Measurements from ENCODE around the gene KLHL14.
"Not testable (repeated sequence)": the region's sequence is repeated elsewhere in the genome, so short reads cannot be mapped to it uniquely, and the experiment has no call there.

The KLHL14 gene, protein sequence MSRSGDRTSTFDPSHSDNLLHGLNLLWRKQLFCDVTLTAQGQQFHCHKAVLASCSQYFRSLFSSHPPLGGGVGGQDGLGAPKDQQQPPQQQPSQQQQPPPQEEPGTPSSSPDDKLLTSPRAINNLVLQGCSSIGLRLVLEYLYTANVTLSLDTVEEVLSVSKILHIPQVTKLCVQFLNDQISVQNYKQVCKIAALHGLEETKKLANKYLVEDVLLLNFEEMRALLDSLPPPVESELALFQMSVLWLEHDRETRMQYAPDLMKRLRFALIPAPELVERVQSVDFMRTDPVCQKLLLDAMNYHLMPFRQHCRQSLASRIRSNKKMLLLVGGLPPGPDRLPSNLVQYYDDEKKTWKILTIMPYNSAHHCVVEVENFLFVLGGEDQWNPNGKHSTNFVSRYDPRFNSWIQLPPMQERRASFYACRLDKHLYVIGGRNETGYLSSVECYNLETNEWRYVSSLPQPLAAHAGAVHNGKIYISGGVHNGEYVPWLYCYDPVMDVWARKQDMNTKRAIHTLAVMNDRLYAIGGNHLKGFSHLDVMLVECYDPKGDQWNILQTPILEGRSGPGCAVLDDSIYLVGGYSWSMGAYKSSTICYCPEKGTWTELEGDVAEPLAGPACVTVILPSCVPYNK

DNA sequence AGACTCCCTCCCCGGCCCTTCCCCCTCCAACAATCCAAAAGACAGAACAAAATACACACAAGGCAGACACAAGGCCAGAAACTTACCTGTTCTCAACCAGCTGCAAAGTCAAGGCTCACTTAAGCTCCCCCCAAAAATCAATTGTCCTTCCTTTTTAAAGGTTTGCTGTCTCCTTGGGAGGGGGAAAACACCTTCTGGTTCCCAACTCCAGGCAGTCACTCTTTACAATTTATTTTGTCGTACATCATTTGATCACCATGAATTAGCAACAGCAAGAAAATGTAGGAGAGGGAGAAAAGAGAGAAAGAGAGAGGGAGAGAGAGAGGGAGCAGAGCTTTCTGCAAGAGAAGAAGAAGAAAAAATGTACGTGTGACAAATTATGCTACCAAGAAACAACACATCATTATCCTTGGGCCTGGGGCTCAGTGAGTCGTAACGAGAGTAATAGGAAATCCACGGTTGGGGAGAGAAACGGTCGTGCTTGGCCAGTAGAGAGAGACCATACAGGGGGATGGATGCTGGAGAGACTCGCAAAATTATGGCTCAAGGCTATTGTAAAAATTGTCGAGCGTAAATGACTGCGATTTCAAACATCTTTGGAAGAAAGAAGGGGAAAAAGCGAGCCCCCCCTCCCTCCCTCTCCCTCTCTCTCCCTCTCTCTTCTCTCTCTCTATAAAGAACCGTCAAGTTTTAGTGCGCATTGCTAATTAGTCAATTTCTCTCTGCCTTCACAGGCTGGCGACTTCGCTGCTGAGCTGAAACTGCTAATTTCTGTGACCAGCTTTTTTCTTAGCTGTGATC is at the start of gene KLHL14:
Gene KLHL14, minus strand, starts transcription at position 443 of the 801 bp plus-strand sequence. CDS start 2,432 bp downstream, outside the sequence.
- DNase-seq (ENCODE audit: low spot score), result no peak

GRCh38 chr18:32822197-32822596 is 49.4 kb upstream of the KLHL14 start:
- DNase-seq (ENCODE audit: low spot score), result no peak

- no peak for DNase-seq (ENCODE audit: low spot score)
Measured at GRCh38 chr18:32815881-32816280, 43.1 kb upstream of the KLHL14 start.

DNA sequence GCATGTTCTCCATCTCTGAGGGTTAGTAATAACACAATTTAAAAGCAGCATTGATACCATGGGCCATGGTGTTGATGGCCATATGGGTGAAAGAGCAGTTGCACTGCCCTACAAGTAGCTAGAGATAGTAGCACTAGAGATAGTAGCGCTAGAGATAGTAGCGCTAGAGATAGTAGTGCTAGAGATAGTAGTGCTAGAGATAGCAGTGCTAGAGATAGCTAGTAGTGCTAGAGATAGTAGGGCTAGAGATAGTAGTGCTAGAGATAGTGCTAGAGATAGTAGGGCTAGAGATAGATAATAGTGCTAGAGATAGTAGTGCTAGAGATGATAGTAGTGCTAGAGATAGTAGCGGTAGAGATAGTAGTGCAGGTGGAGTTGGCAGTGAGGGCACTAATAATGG is 39.5 kb upstream of the KLHL14 start:
- no peak for DNase-seq (ENCODE audit: low spot score)

DNA sequence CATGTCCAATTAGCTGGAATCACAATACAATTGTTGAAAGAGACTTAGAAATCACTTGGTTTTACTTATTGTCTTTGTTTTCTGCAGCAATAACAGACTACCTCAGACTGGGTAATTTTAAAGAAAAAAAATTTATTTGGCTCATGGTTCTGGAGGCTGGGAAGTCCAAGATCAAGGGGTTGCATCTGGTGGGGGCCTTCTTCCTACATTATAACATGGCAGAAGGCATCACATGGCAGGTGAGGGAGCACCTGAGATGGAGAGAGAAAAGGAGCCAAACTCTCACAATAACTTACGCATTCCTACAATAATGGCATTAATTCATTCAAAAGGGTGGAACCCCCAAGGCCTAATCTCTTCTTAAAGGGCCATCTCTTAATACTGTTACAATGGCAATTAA is 37.5 kb upstream of the KLHL14 start:
- no peak for DNase-seq (ENCODE audit: low spot score)

DNA sequence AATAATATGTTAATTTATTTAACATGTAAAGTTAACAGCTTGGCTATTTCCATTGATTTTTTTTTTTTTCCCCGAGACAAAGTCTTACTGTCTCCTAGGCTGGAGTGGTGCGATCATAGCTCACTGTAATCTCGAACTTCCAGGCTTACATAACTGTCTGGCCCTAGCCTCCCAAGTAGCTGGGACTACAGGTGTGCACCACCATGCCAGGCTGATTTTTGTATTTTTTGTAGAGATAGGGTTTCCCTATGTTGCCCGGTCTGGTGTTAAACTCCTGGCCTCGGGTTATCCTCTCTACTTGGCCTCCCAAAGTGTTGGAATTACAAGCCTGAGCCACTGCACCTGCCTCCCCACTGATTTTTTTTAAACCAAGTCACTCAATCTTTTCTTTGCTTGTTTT is 32.5 kb upstream of the KLHL14 start:
- DNase-seq (ENCODE audit: low spot score), result no peak

- DNase-seq (ENCODE audit: low spot score), result no peak
Measured at GRCh38 chr18:32804134-32804888, 31.5 kb upstream of the KLHL14 start.

- no peak for DNase-seq (ENCODE audit: low spot score)
Measured at GRCh38 chr18:32803568-32803967, 30.7 kb upstream of the KLHL14 start.

- peak; percentile 24 for DNase-seq (ENCODE audit: low spot score)
Measured at GRCh38 chr18:32802591-32803451, 30.0 kb upstream of the KLHL14 start.

DNA sequence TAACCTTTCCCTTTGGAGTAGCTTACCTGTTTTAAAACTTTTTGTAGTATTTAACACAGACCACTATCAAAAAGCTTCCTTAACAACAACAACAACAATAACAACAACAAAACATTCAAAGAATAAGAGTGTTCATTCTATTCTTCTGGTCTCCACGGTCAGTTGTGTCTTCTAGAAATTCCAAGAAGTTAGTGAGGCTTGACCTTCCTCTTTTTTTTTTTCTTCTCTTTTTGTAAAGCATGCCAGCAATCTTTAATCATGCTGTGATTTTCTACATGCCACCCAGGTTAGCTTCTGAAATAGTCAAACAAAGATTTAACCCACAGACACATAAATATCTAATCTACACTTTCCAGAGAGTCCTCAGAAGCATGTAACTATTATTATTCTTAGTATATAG is 28.4 kb upstream of the KLHL14 start:
- no peak for DNase-seq (ENCODE audit: low spot score)

GRCh38 chr18:32798209-32798960 is 25.6 kb upstream of the KLHL14 start:
- no peak for DNase-seq (ENCODE audit: low spot score)

DNA sequence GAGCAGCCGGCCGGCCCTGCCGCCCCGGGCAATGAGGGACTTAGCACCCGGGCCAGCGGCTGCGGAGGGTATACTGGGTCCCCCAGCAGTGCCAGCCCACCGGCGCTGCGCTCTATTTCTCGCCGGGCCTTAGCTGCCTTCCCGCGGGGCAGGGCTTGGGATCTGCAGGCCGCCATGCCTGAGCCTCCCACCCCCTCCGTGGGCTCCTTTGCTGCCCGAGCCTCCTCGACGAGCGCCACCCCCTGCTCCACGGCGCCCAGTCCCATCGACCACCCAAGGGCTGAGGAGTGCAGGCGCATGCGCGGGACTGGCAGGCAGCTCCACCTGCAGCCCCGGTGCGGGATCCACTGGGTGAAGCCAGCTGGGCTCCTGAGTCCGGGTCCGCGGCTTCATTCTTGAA is 21.8 kb upstream of the KLHL14 start:
- DNase-seq (ENCODE audit: low spot score), result not testable (repeated sequence)

GRCh38 chr18:32779010-32779409 is 6.2 kb upstream of the KLHL14 start:
- DNase-seq (ENCODE audit: low spot score), result no peak

- DNase-seq (ENCODE audit: low spot score), result no peak
Measured at GRCh38 chr18:32777049-32777448, 4.2 kb upstream of the KLHL14 start.

- no peak for DNase-seq (ENCODE audit: low spot score)
Measured at GRCh38 chr18:32776561-32776960, 3.7 kb upstream of the KLHL14 start.

DNA sequence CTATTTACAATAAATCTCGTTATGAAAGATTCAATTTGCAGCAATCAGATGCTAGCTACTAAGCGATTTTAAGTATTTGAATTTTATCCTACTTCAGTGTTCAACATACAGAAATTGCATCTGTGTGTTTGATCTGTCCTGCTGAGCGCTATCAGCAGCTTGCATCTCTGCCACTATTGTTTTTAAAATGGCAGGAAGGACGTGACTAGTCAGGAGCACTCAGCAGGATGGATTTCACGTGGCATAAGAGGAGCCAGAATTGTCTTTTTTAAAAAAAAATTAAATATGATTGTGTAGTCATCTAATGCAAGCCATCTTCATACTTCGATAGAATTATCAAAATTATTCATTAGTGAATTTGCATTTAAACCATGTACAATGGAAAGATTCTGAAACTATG is 2.8 kb upstream of the KLHL14 start:
- no peak for DNase-seq (ENCODE audit: low spot score)

GRCh38 chr18:32773382-32773712 is 524 bp upstream of the KLHL14 start:
- no peak for DNase-seq (ENCODE audit: low spot score)

GRCh38 chr18:32771871-32772580 is 797 bp downstream of the KLHL14 start:
- peak; percentile 64 for DNase-seq (ENCODE audit: low spot score)

DNA sequence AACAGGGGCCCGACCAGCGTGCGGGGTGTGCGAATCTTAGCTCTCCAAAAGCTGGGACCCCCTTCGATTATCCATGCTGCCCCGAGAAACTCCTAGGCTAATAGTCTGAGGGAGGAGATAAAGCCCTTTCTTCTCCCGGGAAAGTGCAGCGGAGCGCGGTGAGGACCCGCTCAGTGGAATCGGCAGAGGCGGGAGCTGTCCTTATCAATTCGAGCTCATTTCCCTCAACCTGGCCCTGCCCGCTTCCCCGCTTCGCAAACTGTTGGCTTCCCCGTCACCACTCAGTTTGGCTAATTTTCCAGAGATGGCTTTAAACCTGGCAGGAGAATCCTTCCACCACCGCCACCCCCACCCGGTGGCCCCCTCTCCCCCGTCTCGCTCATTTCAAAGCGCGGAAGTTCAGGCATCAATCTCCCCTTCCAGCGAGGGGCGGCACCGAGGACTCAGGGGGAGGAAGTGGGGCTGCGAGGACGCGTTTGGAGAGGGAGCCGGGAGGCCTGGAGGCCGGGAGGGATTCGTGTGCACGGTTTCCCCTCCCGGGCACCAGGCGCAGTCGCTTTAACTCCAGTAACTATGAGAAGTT is 1.6 kb downstream of the KLHL14 start:
- DNase-seq (ENCODE audit: low spot score), result peak; percentile 63
